ENCODE data around the gene PLA2G4D.

Gene PLA2G4D

DNA sequence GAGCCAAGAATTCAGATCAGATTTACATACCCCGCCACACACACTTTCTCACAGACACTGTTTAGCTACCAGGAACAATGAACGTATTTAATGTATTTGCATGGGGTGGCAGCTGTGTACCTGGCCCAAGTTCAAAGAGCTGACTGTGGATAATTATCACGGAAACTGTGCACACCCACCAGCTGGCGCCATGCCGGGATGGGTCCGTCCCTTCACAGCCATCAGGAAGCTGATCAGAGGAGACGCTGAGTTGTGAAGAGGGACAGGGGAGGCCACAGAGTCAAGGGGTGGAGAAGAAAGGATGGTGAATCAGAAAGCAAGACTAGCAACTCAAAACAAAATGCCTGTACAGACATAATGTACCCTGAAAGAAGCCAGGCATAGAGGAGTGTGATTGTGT lies 13.1 kb upstream of the PLA2G4D start:
- Histone ChIP-seq H3K9me3 (ENCODE audit: control insufficient read depth, low read length) (no peaks in the 10 kb centered on the region), H3K27me3 (ENCODE audit: control insufficient read depth, insufficient read depth, low read length, poor library complexity, severe bottlenecking) (no peaks in the 10 kb centered on the region), H3K36me3 (ENCODE audit: control insufficient read depth, insufficient read depth, low read length) (no peaks in the 10 kb centered on the region), H3K4me3 (ENCODE audit: insufficient read depth, low read depth, low read length) (no peak overlapping the region), H3K4me1 (ENCODE audit: control insufficient read depth, insufficient read depth, low read length) (no peaks in the 10 kb centered on the region), H3K27ac (ENCODE audit: insufficient read depth, low read depth, low read length, poor library complexity, severe bottlenecking) (no peak overlapping the region)
- WGBS, 2 experiments, result 90 to 96% methylated on average over 7 of the region's 7 CpGs

- H3K4me1 ChIP-seq (ENCODE audit: control insufficient read depth, insufficient read depth, low read length), result no peaks in the 10 kb centered on the region
- H3K36me3 ChIP-seq (ENCODE audit: control insufficient read depth, insufficient read depth, low read length), result no peaks in the 10 kb centered on the region
- 88 to 95% methylated on average over 5 of the region's 5 CpGs for WGBS, 2 experiments
- no peak overlapping the region for H3K4me3 ChIP-seq (ENCODE audit: insufficient read depth, low read depth, low read length)
- no peak overlapping the region for H3K27ac ChIP-seq (ENCODE audit: insufficient read depth, low read depth, low read length, poor library complexity, severe bottlenecking)
- no peaks in the 10 kb centered on the region for H3K9me3 ChIP-seq (ENCODE audit: control insufficient read depth, low read length)
- no peaks in the 10 kb centered on the region for H3K27me3 ChIP-seq (ENCODE audit: control insufficient read depth, insufficient read depth, low read length, poor library complexity, severe bottlenecking)
Measured at GRCh38 chr15:42106288-42106687, 11.9 kb upstream of the PLA2G4D start.

DNA sequence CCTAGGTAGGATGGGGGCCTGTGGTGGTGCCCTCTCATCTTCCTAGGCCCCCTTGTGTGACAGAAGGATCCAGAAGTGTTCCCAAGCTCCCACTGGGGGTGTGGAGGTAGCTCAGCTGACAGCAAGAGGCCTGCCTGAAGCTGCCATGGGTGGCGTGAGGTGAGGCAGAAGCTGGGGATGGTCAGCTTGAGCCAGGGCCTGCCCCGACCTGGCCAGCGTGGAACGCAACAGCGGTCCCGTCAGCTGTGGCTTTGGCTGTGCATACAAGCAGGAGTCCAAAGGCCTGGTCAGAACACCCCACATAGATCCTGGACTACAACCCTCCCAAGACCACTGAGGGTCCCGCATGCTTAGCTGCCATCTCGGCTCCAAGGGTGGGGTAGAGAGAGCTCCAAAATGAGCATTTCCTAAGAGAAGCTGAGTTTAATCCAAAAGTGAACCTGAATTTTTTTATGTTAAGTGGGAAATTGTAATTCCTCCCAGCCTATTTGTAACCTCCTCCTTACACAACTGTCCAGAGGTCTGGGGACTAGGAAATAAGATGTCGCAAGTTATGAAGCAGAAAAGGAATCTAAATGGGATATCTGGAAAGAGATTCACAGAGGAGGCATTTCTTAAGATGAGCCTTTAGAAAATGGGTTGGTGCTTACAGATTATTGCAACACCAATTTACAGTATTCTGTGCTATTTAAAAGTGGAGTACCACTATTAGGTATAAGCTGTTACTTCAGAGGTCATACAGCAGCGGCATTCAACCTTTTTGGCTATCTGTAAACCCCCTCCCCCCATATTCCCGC lies 9.9 kb upstream of the PLA2G4D start:
- H3K36me3 ChIP-seq (ENCODE audit: control insufficient read depth, insufficient read depth, low read length), result no peaks in the 10 kb centered on the region
- peaks cover 8% of the 10 kb centered on the region for H3K4me1 ChIP-seq (ENCODE audit: control insufficient read depth, insufficient read depth, low read length)
- H3K27me3 ChIP-seq (ENCODE audit: control insufficient read depth, insufficient read depth, low read length, poor library complexity, severe bottlenecking), result no peaks in the 10 kb centered on the region
- no peaks in the 10 kb centered on the region for H3K9me3 ChIP-seq (ENCODE audit: control insufficient read depth, low read length)
- WGBS, 2 experiments, result 92 to 96% methylated on average over 11 of the region's 11 CpGs
- H3K27ac ChIP-seq (ENCODE audit: insufficient read depth, low read depth, low read length, poor library complexity, severe bottlenecking), result no peak overlapping the region
- H3K4me3 ChIP-seq (ENCODE audit: insufficient read depth, low read depth, low read length), result no peak overlapping the region

GRCh38 chr15:42102646-42103235 lies 8.4 kb upstream of the PLA2G4D start:
- H3K27ac ChIP-seq (ENCODE audit: insufficient read depth, low read depth, low read length, poor library complexity, severe bottlenecking), result no peak overlapping the region

GRCh38 chr15:42101861-42102260 lies 7.5 kb upstream of the PLA2G4D start:
- H3K27me3 ChIP-seq (ENCODE audit: control insufficient read depth, insufficient read depth, low read length, poor library complexity, severe bottlenecking), result no peaks in the 10 kb centered on the region
- no peak overlapping the region for H3K27ac ChIP-seq (ENCODE audit: insufficient read depth, low read depth, low read length, poor library complexity, severe bottlenecking)
- 78 to 100% methylated on average over 1 of the region's 1 CpG for WGBS, 2 experiments
- H3K36me3 ChIP-seq (ENCODE audit: control insufficient read depth, insufficient read depth, low read length), result no peaks in the 10 kb centered on the region
- peaks cover 8% of the 10 kb centered on the region for H3K4me1 ChIP-seq (ENCODE audit: control insufficient read depth, insufficient read depth, low read length)
- no peaks in the 10 kb centered on the region for H3K9me3 ChIP-seq (ENCODE audit: control insufficient read depth, low read length)
- no peak overlapping the region for H3K4me3 ChIP-seq (ENCODE audit: insufficient read depth, low read depth, low read length)

More at GRCh38 chr15:42102646-42103235, 8.4 kb upstream of the PLA2G4D start:
- WGBS, 2 experiments, result 92 to 93% methylated on average over 6 of the region's 6 CpGs
- Histone ChIP-seq H3K4me3 (ENCODE audit: insufficient read depth, low read depth, low read length) (no peak overlapping the region), H3K4me1 (ENCODE audit: control insufficient read depth, insufficient read depth, low read length) (peaks cover 8% of the 10 kb centered on the region), H3K27me3 (ENCODE audit: control insufficient read depth, insufficient read depth, low read length, poor library complexity, severe bottlenecking) (no peaks in the 10 kb centered on the region), H3K36me3 (ENCODE audit: control insufficient read depth, insufficient read depth, low read length) (no peaks in the 10 kb centered on the region), H3K9me3 (ENCODE audit: control insufficient read depth, low read length) (no peaks in the 10 kb centered on the region)

GRCh38 chr15:42100021-42100800 lies 5.8 kb upstream of the PLA2G4D start:
- no peaks in the 10 kb centered on the region for H3K9me3 ChIP-seq (ENCODE audit: control insufficient read depth, low read length)
- WGBS, 2 experiments, result 88% methylated on average over 8 of the region's 8 CpGs
- peaks cover 8% of the 10 kb centered on the region for H3K4me1 ChIP-seq (ENCODE audit: control insufficient read depth, insufficient read depth, low read length)
- H3K4me3 ChIP-seq (ENCODE audit: insufficient read depth, low read depth, low read length), result no peak overlapping the region
- no peak overlapping the region for H3K27ac ChIP-seq (ENCODE audit: insufficient read depth, low read depth, low read length, poor library complexity, severe bottlenecking)
- H3K36me3 ChIP-seq (ENCODE audit: control insufficient read depth, insufficient read depth, low read length), result no peaks in the 10 kb centered on the region
- H3K27me3 ChIP-seq (ENCODE audit: control insufficient read depth, insufficient read depth, low read length, poor library complexity, severe bottlenecking), result no peaks in the 10 kb centered on the region

- H3K27me3 ChIP-seq (ENCODE audit: control insufficient read depth, insufficient read depth, low read length, poor library complexity, severe bottlenecking), result no peaks in the 10 kb centered on the region
- WGBS, 2 experiments, result 91 to 96% methylated on average over 5 of the region's 5 CpGs
- H3K4me1 ChIP-seq (ENCODE audit: control insufficient read depth, insufficient read depth, low read length), result peaks cover 17% of the 10 kb centered on the region
- H3K36me3 ChIP-seq (ENCODE audit: control insufficient read depth, insufficient read depth, low read length), result no peaks in the 10 kb centered on the region
- H3K27ac ChIP-seq (ENCODE audit: insufficient read depth, low read depth, low read length, poor library complexity, severe bottlenecking), result no peak overlapping the region
- H3K4me3 ChIP-seq (ENCODE audit: insufficient read depth, low read depth, low read length), result no peak overlapping the region
- H3K9me3 ChIP-seq (ENCODE audit: control insufficient read depth, low read length), result no peaks in the 10 kb centered on the region
Measured at GRCh38 chr15:42097018-42097417, 2.7 kb upstream of the PLA2G4D start.

DNA sequence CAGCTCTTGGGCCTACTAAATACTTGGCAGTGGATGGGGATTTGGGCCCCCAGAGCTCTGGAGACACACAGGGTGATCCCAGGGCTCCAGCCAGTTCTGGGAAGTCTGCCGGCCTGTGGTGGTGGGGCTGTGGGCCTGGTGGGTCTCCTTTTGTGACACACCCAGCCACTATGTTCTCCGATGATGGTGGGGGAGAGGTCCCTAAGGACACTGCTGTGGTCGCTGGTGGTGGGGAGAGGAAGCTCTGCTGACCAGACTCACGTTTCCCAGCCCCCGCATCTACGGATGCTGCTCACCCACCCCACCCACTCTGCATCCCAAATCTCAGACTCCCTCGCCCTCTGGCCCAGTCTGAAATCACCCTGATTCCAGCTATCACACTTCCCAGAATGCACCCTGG lies 396 bp downstream of the PLA2G4D start:
- H3K4me3 ChIP-seq (ENCODE audit: insufficient read depth, low read depth, low read length), result no peak overlapping the region
- no peaks in the 10 kb centered on the region for H3K36me3 ChIP-seq (ENCODE audit: control insufficient read depth, insufficient read depth, low read length)
- no peaks in the 10 kb centered on the region for H3K27me3 ChIP-seq (ENCODE audit: control insufficient read depth, insufficient read depth, low read length, poor library complexity, severe bottlenecking)
- WGBS, 2 experiments, result 95 to 97% methylated on average over 6 to 7 of the region's 7 CpGs
- H3K9me3 ChIP-seq (ENCODE audit: control insufficient read depth, low read length), result no peaks in the 10 kb centered on the region
- H3K27ac ChIP-seq (ENCODE audit: insufficient read depth, low read depth, low read length, poor library complexity, severe bottlenecking), result no peak overlapping the region
- H3K4me1 ChIP-seq (ENCODE audit: control insufficient read depth, insufficient read depth, low read length), result peaks cover 10% of the 10 kb centered on the region

- Histone ChIP-seq H3K27ac (ENCODE audit: insufficient read depth, low read depth, low read length, poor library complexity, severe bottlenecking) (no peak overlapping the region), H3K9me3 (ENCODE audit: control insufficient read depth, low read length) (no peaks in the 10 kb centered on the region), H3K36me3 (ENCODE audit: control insufficient read depth, insufficient read depth, low read length) (no peaks in the 10 kb centered on the region), H3K4me3 (ENCODE audit: insufficient read depth, low read depth, low read length) (no peak overlapping the region), H3K27me3 (ENCODE audit: control insufficient read depth, insufficient read depth, low read length, poor library complexity, severe bottlenecking) (no peaks in the 10 kb centered on the region), H3K4me1 (ENCODE audit: control insufficient read depth, insufficient read depth, low read length) (peaks cover 10% of the 10 kb centered on the region)
- 81 to 86% methylated on average over 21 of the region's 21 CpGs for WGBS, 2 experiments
Measured at GRCh38 chr15:42092398-42093318, 1.7 kb downstream of the PLA2G4D start.
